Gastrocnemius medialis (tissue), 4 donors: Measurements from ENCODE around the gene MYRF.

Experiments used
- POLR2A ChIP-seq, 2 donors: fragments of 450-650 bp; IDR thresholded peaks; one replicate each; pipeline ENCODE4 v1.6.1; 2017; ENCODE audit warnings: antibody characterized with exemption in 2 of 2, mild to moderate bottlenecking in 2 of 2, moderate library complexity in 2 of 2
- TF ChIP-seq, protein P1 (sequence below), 5 experiments: fragments of 450-650 bp in 3 of 5; fragments of 200-600 bp in 2 of 5; sonication (generic) in 2 of 5; IDR thresholded peaks in 4 of 5; conservative IDR thresholded peaks in 1 of 5; 1 replicate in 4 of 5; 2 replicates in 1 of 5; pipeline ENCODE4 v1.5.1; 2016 to 2019; ENCODE audit warnings: antibody characterized with exemption in 5 of 5, mild to moderate bottlenecking in 3 of 5, moderate library complexity in 3 of 5

DNA sequence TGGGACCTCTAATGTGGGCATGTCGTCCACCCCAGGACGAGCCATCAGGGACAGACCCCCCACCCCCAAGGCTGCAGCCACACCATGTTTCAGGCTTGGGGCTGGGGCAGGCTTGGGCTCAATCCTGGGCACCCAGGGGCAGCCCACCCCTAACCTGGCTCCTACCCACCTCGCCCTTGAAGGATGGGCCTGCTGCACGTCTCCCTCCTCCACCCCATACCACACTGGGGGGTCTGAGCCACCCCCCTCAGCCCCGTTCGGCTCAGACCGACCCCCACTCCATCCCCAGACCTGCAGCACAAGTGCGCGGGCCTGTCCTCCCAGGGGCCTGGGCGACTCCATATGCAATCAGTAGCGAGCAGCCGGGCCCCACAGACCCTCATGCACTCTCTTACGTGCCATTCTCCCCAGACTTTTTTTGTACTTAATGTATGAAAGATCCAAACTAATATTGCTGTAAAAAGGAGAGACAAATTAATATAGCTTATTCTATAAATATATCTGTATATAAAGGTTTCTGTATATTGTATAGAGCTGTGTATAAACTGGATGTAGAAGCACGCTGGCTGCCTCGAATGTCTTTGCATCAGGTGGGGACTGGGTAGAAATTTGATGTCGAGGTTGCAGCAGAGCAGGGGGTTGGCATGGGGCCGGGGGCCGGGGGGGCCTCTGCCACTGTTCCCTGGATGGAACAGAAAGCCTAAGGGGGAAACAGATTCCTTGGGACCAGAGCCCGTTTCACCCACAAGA is 5.8 kb upstream of the MYRF start:
- TF ChIP-seq, protein P1, sequence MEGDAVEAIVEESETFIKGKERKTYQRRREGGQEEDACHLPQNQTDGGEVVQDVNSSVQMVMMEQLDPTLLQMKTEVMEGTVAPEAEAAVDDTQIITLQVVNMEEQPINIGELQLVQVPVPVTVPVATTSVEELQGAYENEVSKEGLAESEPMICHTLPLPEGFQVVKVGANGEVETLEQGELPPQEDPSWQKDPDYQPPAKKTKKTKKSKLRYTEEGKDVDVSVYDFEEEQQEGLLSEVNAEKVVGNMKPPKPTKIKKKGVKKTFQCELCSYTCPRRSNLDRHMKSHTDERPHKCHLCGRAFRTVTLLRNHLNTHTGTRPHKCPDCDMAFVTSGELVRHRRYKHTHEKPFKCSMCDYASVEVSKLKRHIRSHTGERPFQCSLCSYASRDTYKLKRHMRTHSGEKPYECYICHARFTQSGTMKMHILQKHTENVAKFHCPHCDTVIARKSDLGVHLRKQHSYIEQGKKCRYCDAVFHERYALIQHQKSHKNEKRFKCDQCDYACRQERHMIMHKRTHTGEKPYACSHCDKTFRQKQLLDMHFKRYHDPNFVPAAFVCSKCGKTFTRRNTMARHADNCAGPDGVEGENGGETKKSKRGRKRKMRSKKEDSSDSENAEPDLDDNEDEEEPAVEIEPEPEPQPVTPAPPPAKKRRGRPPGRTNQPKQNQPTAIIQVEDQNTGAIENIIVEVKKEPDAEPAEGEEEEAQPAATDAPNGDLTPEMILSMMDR (IDR thresholded peaks at IDR 0.05 in 4 of 5, conservative IDR thresholded peaks at IDR 0.05 in 1 of 5) = no peak
- no peak for TF ChIP-seq POLR2A (IDR thresholded peaks at IDR 0.05)
